CD8-positive, alpha-beta memory T cell (primary cell): ENCODE results near the gene PTPRM. TPM values are rescaled to one million over a fixed set of nuclear protein-coding genes. Genes with fewer than 3 reads are reported as not detected.
"Not testable (repeated sequence)": the region's sequence is repeated elsewhere in the genome, so short reads cannot be mapped to it uniquely, and the experiment has no call there.

ENCODE experiments used
- CTCF ChIA-PET: fragments of 350-600 bp; sonication (Branson Sonifier 250); formaldehyde crosslinking; loops from one replicate; lab custom pipeline; 2021; ENCODE audit warnings: antibody characterized with exemption; lab: Charles Lee
- POLR2A ChIA-PET: fragments of 350-600 bp; sonication (Branson Sonifier 250); formaldehyde crosslinking; loops from one replicate; lab custom pipeline; 2021; ENCODE audit warnings: antibody characterized with exemption; lab: Charles Lee
- DNase-seq, 5 donors: peaks; one replicate each; pipeline versions ENCODE4 v3.0.0 to v3.0.0-alpha.2; 2020 to 2022; ENCODE audit warnings: mixed read lengths in 1 of 5
- H3K27ac ChIP-seq: one replicate; pipeline ENCODE4 v1.7.0; 2013; ENCODE audit warnings: low read depth, mild to moderate bottlenecking, low read length, moderate library complexity
- H3K27me3 ChIP-seq: 2 replicates; pipeline ENCODE4 v1.7.0; 2013; ENCODE audit warnings: low read length, mild to moderate bottlenecking; ENCODE audit not compliant: insufficient read depth, poor library complexity, severe bottlenecking
- H3K36me3 ChIP-seq: 2 replicates; pipeline ENCODE4 v1.7.0; 2013; ENCODE audit warnings: mild to moderate bottlenecking, low read length, moderate library complexity; ENCODE audit not compliant: insufficient read depth
- H3K4me1 ChIP-seq: 2 replicates; pipeline ENCODE4 v1.7.0; 2013; ENCODE audit warnings: mild to moderate bottlenecking, low read length, moderate library complexity; ENCODE audit not compliant: insufficient read depth
- H3K4me3 ChIP-seq: 2 replicates; pipeline ENCODE4 v1.7.0; 2013; ENCODE audit warnings: mild to moderate bottlenecking, low read length
- H3K9me3 ChIP-seq: 2 replicates; pipeline ENCODE4 v1.7.0; 2013; ENCODE audit warnings: mild to moderate bottlenecking, low read length
- H3K27ac Mint-ChIP-seq, 8 donors: one replicate each; pipeline ENCODE4 v1.8.0; 2020 to 2021; ENCODE audit warnings: mixed read lengths in 8 of 8, mild to moderate bottlenecking in 6 of 8, inconsistent platforms in 3 of 8, moderate library complexity in 3 of 8
- H3K27me3 Mint-ChIP-seq, 2 donors: one replicate each; pipeline ENCODE4 v1.8.0; 2020 to 2021; ENCODE audit warnings: mixed read lengths in 2 of 2, mild to moderate bottlenecking in 1 of 2, moderate library complexity in 1 of 2
- H3K36me3 Mint-ChIP-seq, 3 donors: one replicate each; pipeline ENCODE4 v1.8.0; 2020 to 2021; ENCODE audit warnings: mixed read lengths in 3 of 3, inconsistent platforms in 1 of 3, mild to moderate bottlenecking in 1 of 3
- H3K4me1 Mint-ChIP-seq, 3 donors: one replicate each; pipeline ENCODE4 v1.8.0; 2020 to 2021; ENCODE audit warnings: mixed read lengths in 3 of 3, inconsistent platforms in 1 of 3, mild to moderate bottlenecking in 1 of 3
- H3K4me3 Mint-ChIP-seq, 7 donors: one replicate each; pipeline ENCODE4 v1.8.0; 2020 to 2021; ENCODE audit warnings: mixed read lengths in 7 of 7, mild to moderate bottlenecking in 6 of 7, moderate library complexity in 4 of 7, inconsistent platforms in 2 of 7
- H3K9me3 Mint-ChIP-seq, 5 donors: one replicate each; pipeline ENCODE4 v1.8.0; 2020 to 2022; ENCODE audit warnings: mixed read lengths in 5 of 5, mild to moderate bottlenecking in 3 of 5, moderate library complexity in 2 of 5, inconsistent platforms in 1 of 5
- polyA plus RNA-seq: library from polyadenylated mRNA; unstranded; fragments of 300-500 nt; fragmentation: Illumina TruSeq; gene quantifications from one replicate; pipeline ENCODE4 v1.2.3, GENCODE V29; 2021
- total RNA-seq, 2 experiments: library from RNA; stranded (reverse); gene quantifications; one replicate each; pipeline ENCODE4 v1.2.3, GENCODE V29; 2021

PTPRM gene
- total and polyA plus RNA-seq, 3 experiments from 2014 or later: 3.9 to 7.4 (median 5.3) TPM

DNA sequence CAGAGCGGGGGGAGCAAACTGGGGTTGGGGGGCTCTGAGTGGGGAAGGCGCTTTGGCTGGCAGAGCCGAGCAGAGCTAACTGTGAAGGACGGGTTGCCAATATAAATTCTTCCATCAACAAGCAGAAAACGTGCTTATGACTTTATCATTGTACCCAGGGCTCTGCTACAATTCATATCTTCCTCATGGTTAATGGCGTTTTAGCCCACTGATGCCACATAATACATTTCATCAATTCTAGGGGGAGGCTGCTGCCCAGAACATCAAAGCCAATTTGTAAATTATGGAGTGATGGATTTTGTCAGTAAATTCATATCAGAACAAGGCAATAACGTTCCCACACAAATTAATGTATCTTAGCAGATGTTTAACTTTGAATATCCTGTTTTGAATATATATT lies 866.7 kb downstream of the PTPRM start:
- H3K27me3 ChIP-seq: no peaks in the 10 kb centered on the region
- H3K36me3 ChIP-seq: no peaks in the 10 kb centered on the region
- no peaks in the 10 kb centered on the region for H3K4me1 ChIP-seq
- no peak overlapping the region for H3K27ac ChIP-seq
- ChIA-PET CTCF (no interaction called here), POLR2A (no interaction called here)
- H3K4me3 ChIP-seq: no peak overlapping the region
- no peaks in the 10 kb centered on the region for H3K9me3 ChIP-seq
- Mint-ChIP-seq H3K9me3 (peaks cover 0 to 2% (median under 1%) of the 10 kb centered on the region in 5 donors), H3K4me1 (no peaks in the 10 kb centered on the region), H3K36me3 (no peaks in the 10 kb centered on the region), H3K27ac (no peak overlapping the region), H3K27me3 (no peaks in the 10 kb centered on the region), H3K4me3 (no peak overlapping the region)
- DNase-seq: no peak

DNA sequence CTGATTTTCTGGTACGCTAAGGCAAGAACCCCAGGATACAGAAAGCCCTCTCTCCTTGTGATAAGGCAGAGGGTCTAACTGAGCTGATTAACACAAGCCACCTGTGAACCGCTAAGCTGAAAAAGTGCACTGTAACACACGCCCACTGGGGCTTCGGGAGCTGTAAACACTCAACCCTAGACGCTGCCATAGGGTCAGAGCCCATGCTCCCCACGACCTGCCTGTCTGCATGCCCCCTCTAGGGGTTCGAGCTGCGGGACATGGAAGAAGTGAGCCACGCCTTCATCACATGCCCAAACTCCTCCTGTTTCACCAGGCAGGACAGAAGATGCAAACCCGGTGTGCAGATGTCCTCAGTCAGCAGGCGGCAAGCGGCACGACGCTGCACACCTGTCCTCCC lies 868.3 kb downstream of the PTPRM start:
- H3K27ac ChIP-seq: no peak overlapping the region
- POLR2A ChIA-PET: no interaction called here
- H3K4me1 ChIP-seq: no peaks in the 10 kb centered on the region
- H3K27me3 ChIP-seq: no peaks in the 10 kb centered on the region
- Mint-ChIP-seq H3K4me3 (no peak overlapping the region), H3K4me1 (no peaks in the 10 kb centered on the region), H3K27me3 (no peaks in the 10 kb centered on the region), H3K36me3 (no peaks in the 10 kb centered on the region), H3K27ac (no peak overlapping the region), H3K9me3 (peaks cover 0 to 5% (median 3%) of the 10 kb centered on the region in 5 donors)
- no peaks in the 10 kb centered on the region for H3K9me3 ChIP-seq
- no peaks in the 10 kb centered on the region for H3K36me3 ChIP-seq
- DNase-seq: no peak
- no peak overlapping the region for H3K4me3 ChIP-seq
- CTCF ChIA-PET: no interaction called here

DNA sequence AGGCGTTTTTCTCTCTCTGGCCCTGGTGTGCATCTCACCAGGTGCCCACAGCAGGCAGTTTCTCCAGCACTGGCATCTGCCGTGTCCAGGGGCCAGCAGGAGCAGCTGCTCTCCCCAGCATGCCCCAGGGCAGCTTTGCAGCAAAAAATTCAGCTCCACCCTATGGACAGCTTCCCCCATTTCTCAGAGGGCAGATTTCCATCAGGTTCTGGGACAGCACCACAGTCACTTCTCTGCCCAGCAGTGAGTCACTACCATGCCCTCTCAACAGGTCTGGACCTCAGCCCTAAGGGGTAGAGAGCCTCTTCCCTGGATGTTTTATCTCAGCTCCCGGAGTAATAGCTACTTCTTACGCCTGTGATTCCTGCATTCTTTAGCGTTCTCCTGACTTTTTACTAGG lies 871.9 kb downstream of the PTPRM start:
- H3K4me3 ChIP-seq: no peak overlapping the region
- H3K9me3 Mint-ChIP-seq: peaks cover 0 to 10% (median 4%) of the 10 kb centered on the region in 5 donors
- no peaks in the 10 kb centered on the region for H3K9me3 ChIP-seq
- no peaks in the 10 kb centered on the region for H3K36me3 Mint-ChIP-seq
- no peaks in the 10 kb centered on the region for H3K4me1 Mint-ChIP-seq
- H3K27me3 ChIP-seq: no peaks in the 10 kb centered on the region
- no peak overlapping the region for H3K27ac ChIP-seq
- no peak overlapping the region for H3K4me3 Mint-ChIP-seq
- H3K27me3 Mint-ChIP-seq: no peaks in the 10 kb centered on the region
- ChIA-PET POLR2A (no interaction called here), CTCF (no interaction called here)
- H3K27ac Mint-ChIP-seq: no peak overlapping the region
- no peak for DNase-seq
- H3K4me1 ChIP-seq: no peaks in the 10 kb centered on the region
- no peaks in the 10 kb centered on the region for H3K36me3 ChIP-seq

DNA sequence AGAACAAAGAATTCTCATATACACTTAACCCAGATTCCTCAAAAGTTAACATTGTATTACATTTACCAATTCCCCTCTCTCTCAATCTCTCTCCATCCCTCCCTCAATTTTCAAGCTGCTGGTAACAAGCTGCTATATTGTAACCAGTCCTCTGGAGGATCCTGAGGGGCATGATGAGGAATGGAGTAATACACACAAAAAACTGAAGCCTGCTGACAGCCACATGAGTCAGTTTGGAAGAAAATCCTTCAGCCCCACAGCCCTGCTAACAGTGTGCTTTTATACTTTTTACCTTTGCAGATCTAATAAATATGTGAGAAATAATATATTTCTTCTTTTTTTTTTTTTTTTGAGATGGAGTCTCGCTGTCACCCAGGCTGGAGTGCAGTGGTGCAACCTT lies 876.4 kb downstream of the PTPRM start:
- no peaks in the 10 kb centered on the region for H3K27me3 ChIP-seq
- peaks cover 4 to 10% (median 7%) of the 10 kb centered on the region in 5 donors for H3K9me3 Mint-ChIP-seq
- no peaks in the 10 kb centered on the region for H3K9me3 ChIP-seq
- ChIA-PET CTCF (no interaction called here), POLR2A (no interaction called here)
- no peaks in the 10 kb centered on the region for H3K36me3 Mint-ChIP-seq
- no peaks in the 10 kb centered on the region for H3K4me1 Mint-ChIP-seq
- H3K36me3 ChIP-seq: no peaks in the 10 kb centered on the region
- H3K4me3 ChIP-seq: no peak overlapping the region
- no peaks in the 10 kb centered on the region for H3K4me1 ChIP-seq
- no peak for DNase-seq
- H3K27me3 Mint-ChIP-seq: peaks cover 2 to 4% of the 10 kb centered on the region in 2 donors
- H3K27ac Mint-ChIP-seq: no peak overlapping the region
- no peak overlapping the region for H3K27ac ChIP-seq
- H3K4me3 Mint-ChIP-seq: no peak overlapping the region

DNA sequence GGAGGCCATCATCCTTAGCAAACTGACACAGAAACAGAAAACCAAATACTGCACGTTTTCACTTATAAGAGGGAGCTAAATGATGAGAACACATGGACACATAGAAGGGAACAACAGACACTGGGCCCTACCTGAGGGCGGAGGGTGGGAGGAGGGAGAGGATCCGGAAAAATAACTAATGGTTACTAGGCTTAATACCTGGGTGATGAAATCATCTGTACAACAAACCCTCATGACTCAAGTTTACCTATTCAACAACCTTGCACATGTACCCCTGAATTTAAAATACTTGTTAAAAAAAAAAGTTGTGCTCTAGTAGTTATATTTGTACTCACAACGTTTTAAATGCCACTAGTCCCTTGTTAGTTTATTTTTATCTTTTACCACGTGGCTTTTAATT lies 879.8 kb downstream of the PTPRM start:
- POLR2A ChIA-PET, CTCF ChIA-PET: not testable (repeated sequence)

DNA sequence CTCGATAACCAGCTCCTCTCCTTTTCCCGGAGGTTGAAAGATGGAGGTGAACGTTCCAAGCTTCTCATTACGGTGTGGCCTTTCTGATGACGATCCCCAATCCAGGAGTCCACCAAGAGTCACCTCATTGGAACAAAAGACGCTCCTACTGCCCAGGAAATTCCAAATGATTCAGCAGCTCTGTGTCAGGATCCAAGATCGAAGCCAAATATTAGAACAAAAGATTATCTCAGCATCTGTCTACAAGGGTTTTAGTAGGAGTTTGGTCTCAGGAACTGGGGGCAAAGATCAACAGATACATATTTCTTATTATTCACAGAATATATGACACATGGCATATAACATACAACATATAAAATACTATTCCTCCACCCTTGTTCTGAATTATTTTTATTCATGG lies 881.0 kb downstream of the PTPRM start:
- peaks cover 0 to 4% (median 4%) of the 10 kb centered on the region in 5 donors for H3K9me3 Mint-ChIP-seq
- no peaks in the 10 kb centered on the region for H3K36me3 ChIP-seq
- H3K27ac ChIP-seq: no peak overlapping the region
- no peaks in the 10 kb centered on the region for H3K36me3 Mint-ChIP-seq
- CTCF ChIA-PET: no interaction called here
- no peaks in the 10 kb centered on the region for H3K9me3 ChIP-seq
- H3K27me3 Mint-ChIP-seq: peaks cover 7 to 11% of the 10 kb centered on the region in 2 donors
- no peaks in the 10 kb centered on the region for H3K4me1 Mint-ChIP-seq
- H3K4me3 ChIP-seq: no peak overlapping the region
- POLR2A ChIA-PET: no interaction called here
- H3K4me3 Mint-ChIP-seq: no peak overlapping the region
- no peaks in the 10 kb centered on the region for H3K4me1 ChIP-seq
- no peak overlapping the region for H3K27ac Mint-ChIP-seq
- no peaks in the 10 kb centered on the region for H3K27me3 ChIP-seq
- DNase-seq: no peak

More for the DNA sequence above, 879.8 kb downstream of the PTPRM start:
- H3K4me1 ChIP-seq, H3K27ac ChIP-seq, H3K36me3 ChIP-seq, H3K9me3 Mint-ChIP-seq, H3K4me3 Mint-ChIP-seq, H3K9me3 ChIP-seq, H3K36me3 Mint-ChIP-seq, H3K27ac Mint-ChIP-seq, H3K27me3 ChIP-seq, DNase-seq, H3K4me1 Mint-ChIP-seq, H3K4me3 ChIP-seq: not testable (repeated sequence)
- H3K27me3 Mint-ChIP-seq: peaks cover 7 to 10% of the 10 kb centered on the region in 2 donors

DNA sequence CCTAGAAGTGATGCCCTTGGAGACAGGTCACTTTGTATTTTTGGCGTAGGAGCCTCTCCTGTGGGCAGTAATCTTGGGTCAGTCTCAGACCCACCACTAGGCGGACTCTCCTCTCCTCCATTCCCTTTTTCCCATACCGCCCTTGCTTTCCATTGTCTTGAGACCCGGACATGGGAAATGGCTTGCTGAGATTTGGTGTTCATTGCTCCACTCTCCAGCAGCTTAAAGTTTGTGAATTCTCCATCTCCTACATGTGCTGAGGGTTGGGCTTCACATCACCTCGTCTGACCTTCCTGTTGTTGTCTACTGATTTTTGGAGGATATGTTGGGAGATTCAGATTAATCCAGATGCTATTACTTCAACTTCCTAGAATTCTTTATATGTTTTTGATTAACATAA lies 882.9 kb downstream of the PTPRM start:
- no peaks in the 10 kb centered on the region for H3K4me1 ChIP-seq
- H3K36me3 ChIP-seq: no peaks in the 10 kb centered on the region
- ChIA-PET POLR2A (no interaction called here), CTCF (no interaction called here)
- H3K9me3 ChIP-seq: no peaks in the 10 kb centered on the region
- no peak overlapping the region for H3K27ac Mint-ChIP-seq
- no peaks in the 10 kb centered on the region for H3K36me3 Mint-ChIP-seq
- peaks cover 7 to 9% of the 10 kb centered on the region in 2 donors for H3K27me3 Mint-ChIP-seq
- H3K27me3 ChIP-seq: no peaks in the 10 kb centered on the region
- DNase-seq: no peak
- no peaks in the 10 kb centered on the region for H3K4me1 Mint-ChIP-seq
- no peak overlapping the region for H3K4me3 Mint-ChIP-seq
- peaks cover 0 to 4% (median 0%) of the 10 kb centered on the region in 5 donors for H3K9me3 Mint-ChIP-seq
- H3K4me3 ChIP-seq: no peak overlapping the region
- H3K27ac ChIP-seq: no peak overlapping the region

DNA sequence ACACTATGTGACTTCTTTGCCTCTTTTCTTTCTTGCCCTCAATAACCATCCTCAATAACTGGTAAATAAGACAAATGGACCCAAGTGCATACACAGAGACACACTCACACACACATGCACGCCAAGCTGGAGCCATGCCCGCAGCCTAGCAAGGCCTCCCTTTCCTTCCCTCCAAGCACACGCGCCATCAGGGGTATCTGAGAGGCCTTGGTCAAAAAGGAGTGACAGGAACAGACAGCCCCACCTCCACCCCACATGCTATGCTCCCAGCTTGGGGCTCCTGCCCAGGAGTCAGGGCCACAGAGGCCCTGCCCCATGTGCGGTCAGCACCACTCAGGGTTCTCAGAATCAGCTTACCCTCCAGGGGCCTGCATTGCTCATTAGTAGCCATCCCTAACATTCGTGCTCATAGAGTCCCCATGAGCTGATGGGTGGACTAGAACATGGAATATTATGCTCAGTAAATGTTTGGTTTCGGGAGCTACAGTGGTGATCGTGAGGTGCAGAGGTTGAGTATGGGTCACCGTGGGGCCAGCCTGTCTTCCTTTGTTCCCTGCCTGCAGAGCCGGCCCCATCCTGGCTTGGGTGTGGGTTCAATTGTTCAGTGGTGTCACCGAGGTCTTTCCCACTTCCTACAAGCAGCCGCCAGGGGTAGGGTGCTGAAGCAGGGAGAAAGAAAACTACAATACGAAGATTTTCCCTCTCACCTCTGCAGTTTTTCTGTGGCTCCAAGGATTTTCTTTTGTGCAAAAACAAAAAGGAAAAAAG lies 884.0 kb downstream of the PTPRM start:
- no peak overlapping the region for H3K4me3 ChIP-seq
- Mint-ChIP-seq H3K27ac (no peak overlapping the region), H3K4me1 (no peaks in the 10 kb centered on the region), H3K4me3 (no peak overlapping the region), H3K27me3 (peaks cover 7 to 9% of the 10 kb centered on the region in 2 donors), H3K9me3 (peaks cover 0 to 4% (median 0%) of the 10 kb centered on the region in 5 donors), H3K36me3 (no peaks in the 10 kb centered on the region)
- no peaks in the 10 kb centered on the region for H3K27me3 ChIP-seq
- H3K36me3 ChIP-seq: no peaks in the 10 kb centered on the region
- POLR2A ChIA-PET: no interaction called here
- CTCF ChIA-PET: no interaction called here
- H3K27ac ChIP-seq: no peak overlapping the region
- H3K4me1 ChIP-seq: no peaks in the 10 kb centered on the region
- H3K9me3 ChIP-seq: no peaks in the 10 kb centered on the region
- DNase-seq: no peak
